ENCODE data around the gene ZBBX.

Gene ZBBX

DNA sequence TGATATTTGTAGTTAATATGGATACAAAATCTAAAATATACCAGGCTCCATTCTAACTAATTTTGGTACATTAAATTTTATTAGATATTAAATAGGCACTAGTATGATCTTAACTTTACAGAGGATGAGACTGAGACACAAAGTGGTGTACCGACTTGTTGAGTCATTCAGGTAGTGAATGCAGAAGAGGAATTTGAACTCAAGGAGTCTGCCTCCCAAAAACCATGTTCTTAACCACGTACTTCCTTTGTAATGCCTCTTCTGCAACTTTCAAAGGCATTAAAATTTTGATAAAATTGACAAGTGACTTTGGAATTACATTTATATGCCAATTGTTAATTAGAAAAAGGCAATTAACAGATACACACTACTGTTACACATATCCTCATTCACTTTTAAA, 61.8 kb downstream of the ZBBX start:
- DNase-seq (ENCODE audit: low read depth in 2 of 2) = no peak

DNA sequence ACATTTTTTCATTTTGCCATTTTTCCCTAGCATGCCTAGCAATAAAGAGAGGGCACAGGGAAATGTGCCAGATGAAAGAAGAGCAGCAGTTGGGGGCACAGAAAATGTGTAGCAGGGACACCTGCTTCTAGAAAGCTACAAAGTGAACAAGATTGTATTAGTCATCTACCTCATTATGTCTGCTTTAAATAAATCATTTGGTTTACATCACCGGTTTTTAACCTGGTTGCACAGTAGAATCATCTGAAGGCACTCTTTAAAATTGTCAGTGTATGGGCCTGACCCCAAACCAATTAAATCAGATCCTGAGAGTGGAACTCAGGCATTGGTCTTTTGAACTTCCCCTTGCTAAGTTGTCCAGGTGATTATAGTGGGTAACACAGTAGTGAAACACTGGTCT, 73.8 kb downstream of the ZBBX start:
- DNase-seq (ENCODE audit: low read depth in 2 of 2) = no peak

DNA sequence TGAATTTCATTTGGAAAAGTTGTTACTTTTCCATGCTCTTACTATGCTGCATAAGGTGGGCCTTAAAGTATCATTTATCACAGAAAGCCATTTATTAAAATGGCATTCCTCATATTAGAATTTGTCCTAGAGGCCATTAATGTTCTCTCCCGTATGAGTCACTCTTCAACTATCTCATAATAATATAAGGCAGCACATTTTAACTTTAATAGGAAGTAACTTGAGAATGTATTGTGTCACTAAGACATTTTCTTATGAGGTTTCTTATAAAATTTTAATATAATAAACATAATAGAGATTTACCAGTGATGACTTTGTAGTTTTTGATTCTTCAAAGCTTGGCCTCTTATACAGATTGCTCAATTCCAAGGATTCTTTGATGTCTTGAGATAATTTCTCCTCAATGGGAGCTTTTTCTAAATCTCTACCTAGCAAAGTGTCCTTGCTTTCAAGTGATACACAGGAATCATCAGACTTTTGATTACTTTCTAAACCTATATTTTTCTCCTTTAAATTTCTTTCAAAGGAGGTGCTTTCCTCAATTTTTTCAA, 74.7 kb downstream of the ZBBX start:
- no peak for DNase-seq (ENCODE audit: low read depth in 2 of 2)

DNA sequence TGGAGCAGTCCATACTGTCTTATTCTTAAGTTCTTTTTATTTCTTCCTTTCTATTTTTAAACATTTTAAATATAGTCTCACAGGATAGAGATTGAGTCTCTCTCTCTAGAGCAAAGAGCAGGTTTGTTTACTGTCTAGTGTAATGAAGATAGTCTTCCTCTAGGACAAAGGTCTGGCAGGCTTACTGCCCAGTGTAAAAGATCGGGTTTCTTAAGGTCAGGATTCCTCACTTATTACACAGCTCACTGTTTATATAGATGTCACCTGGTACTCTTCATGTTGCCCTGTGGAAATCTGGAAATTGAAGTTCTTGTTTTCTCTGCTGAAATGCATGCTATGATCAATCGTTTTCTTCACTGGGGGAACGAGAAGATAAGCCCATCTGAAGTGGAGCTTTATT, 76.0 kb downstream of the ZBBX start:
- DNase-seq (ENCODE audit: low read depth in 2 of 2) = no peak

GRCh38 chr3:167302678-167303077, 77.4 kb downstream of the ZBBX start:
- DNase-seq (ENCODE audit: low read depth in 2 of 2) = no peak

DNA sequence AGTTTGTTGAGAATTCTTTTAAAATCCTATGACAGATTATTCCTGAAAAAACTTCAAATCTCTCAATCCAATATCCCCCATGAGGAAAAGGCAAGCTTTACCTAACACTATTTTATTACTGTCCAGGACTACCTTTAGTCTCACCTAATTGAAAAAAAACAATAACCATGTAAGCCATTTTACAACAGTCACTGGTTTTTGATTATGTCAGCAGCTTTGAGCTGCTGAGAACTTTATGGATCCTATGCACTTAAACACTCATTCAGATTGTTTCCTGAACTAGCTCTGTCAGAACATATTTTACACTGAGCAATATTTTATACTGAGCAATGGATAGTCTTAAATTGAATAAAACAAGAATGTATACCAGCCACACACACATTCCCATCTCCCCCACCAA, 79.9 kb downstream of the ZBBX start:
- DNase-seq (ENCODE audit: low read depth in 2 of 2) = no peak

DNA sequence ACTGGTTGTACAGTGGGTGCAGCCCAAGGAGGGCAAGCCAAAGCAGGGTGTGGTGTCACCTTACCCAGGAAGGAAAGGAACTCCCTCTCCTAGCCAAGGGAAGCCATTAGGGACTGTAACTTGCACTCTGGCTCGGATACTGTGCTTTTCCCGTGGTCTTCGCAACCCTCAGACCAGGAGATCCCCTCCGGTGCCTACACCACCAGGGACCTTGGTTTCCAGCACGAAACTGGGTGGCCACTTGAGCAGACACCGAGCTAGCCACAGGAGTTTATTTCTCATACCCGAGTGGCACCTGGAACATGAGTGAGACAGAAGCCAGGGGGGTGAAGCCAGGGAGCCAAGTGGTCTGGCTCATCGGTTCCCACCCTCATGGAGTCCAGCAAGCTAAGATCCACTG, 90.7 kb downstream of the ZBBX start:
- no peak for DNase-seq (ENCODE audit: low read depth in 2 of 2)

- DNase-seq (ENCODE audit: low read depth in 2 of 2) = no peak
Observed at GRCh38 chr3:167288737-167289136, 91.4 kb downstream of the ZBBX start.

DNA sequence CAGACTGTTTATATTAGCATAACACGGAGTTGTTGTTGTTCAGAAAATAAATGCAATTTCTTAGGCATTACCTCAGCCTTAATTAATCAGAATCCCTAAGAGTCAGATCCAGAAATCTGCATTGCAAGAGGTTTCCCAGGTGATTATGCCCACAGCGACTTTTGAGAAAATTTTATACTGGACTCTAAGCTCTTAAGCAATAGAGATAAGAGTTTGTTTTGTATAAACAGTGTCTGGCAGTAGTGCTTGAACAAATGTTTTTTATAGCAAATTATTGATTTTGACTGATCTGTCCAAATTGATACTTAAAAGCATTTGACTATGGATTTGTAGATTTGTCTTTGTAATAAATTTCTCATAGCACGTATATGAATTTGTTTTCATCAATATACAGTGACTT, 92.8 kb downstream of the ZBBX start:
- no peak for DNase-seq (ENCODE audit: low read depth in 2 of 2)

- DNase-seq (ENCODE audit: low read depth in 2 of 2) = no peak
Observed at GRCh38 chr3:167274141-167274874, 105.8 kb downstream of the ZBBX start.

GRCh38 chr3:167253037-167253436, 127.1 kb downstream of the ZBBX start:
- DNase-seq (ENCODE audit: low read depth in 2 of 2) = no peak

- no peak for DNase-seq (ENCODE audit: low read depth in 2 of 2)
Observed at GRCh38 chr3:167251678-167252077, 128.4 kb downstream of the ZBBX start.

DNA sequence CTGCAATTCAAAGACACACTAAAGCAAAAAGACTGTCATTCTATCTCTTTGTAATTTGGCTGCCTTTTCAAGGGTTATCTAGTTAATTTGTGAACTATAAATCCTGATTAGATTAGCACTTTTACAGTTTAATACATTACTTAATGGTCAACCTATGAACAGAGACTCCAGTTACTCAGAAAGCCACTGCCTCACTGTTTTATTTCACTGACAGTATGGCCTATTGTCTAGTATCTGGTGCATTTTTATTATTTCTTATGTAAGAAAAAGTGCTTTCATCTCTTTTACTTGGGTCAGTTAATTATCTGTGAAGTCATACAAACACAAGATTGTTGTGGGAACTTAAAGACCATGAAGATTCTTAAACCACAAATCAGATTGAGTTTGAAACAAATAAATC, 133.8 kb downstream of the ZBBX start:
- DNase-seq (ENCODE audit: low read depth in 2 of 2) = no peak

DNA sequence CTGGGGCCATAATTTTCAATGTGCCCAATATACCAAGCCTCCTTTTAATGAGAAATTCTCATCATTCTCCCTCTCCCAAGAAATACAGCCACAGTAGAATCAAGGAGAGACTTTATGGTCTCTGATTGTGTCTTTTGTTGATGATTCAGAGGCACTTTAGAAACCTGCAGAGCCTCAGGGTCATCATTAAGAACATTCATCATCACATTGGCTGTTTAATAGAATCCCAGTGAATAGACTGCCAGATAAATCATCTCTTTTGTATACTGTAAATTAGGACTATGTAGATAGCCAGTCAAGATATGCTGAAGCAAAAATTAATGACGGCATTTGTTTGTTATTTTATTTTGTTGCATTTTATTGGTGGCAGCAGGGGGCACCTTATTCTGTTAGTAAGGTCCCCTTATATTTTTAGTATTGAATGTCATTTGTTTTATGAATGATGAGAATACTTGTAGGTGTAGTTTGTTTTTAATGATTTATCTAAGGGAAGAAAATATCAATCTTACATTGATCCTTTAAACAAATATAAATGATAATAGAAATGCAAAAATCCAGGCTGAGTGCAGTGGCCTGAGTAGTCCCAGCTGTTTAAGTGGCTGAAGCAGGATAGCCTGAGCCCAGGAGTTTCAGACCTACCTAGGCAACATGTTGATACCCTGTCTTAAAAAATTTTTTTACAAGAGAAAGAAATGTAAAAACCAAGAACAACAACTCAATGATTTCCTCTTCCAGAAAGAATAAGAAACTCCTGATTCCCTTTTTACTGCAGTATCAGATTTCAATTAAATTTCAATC, 138.8 kb downstream of the ZBBX start:
- DNase-seq (ENCODE audit: low read depth in 2 of 2) = no peak

- no peak for DNase-seq (ENCODE audit: low read depth in 2 of 2)
Observed at GRCh38 chr3:167228135-167228534, 152.0 kb downstream of the ZBBX start.

GRCh38 chr3:167225821-167226220, 154.3 kb downstream of the ZBBX start:
- no peak for DNase-seq (ENCODE audit: low read depth in 2 of 2)

GRCh38 chr3:167209011-167209410, 171.1 kb downstream of the ZBBX start:
- no peak for DNase-seq (ENCODE audit: low read depth in 2 of 2)

- DNase-seq (ENCODE audit: low read depth in 2 of 2) = no peak
Observed at GRCh38 chr3:167203062-167203461, 177.0 kb downstream of the ZBBX start.

GRCh38 chr3:167198949-167199600, 181.0 kb downstream of the ZBBX start:
- no peak for DNase-seq (ENCODE audit: low read depth in 2 of 2)
